ENCODE data around the gene TACC2. TPM values are rescaled to one million over a fixed set of nuclear protein-coding genes. Genes with fewer than 3 reads are reported as not detected.
"Not testable (repeated sequence)": the region's sequence is repeated elsewhere in the genome, so short reads cannot be mapped to it uniquely, and the experiment has no call there.

Gene TACC2
- total and polyA plus RNA-seq, 5 experiments from 2014 or later, result not detected

- Mint-ChIP-seq H3K27me3 (peaks cover 2 to 19% (median 9%) of the 10 kb centered on the region in 5 donors), H3K4me1 (no peaks in the 10 kb centered on the region), H3K36me3 (peaks cover 0 to 5% (median 0%) of the 10 kb centered on the region in 3 donors), H3K9me3 (peaks cover 0 to 15% (median 5%) of the 10 kb centered on the region in 9 donors), H3K27ac (no peak overlapping the region), H3K4me3 (no peak overlapping the region)
- POLR2A ChIA-PET, result no interaction called here
- DNase-seq (no peak), ATAC-seq (no peak)
These were observed 67.6 kb downstream of the TACC2 start for GRCh38 chr10:122056431-122057094.

- Mint-ChIP-seq H3K9me3 (peaks cover 0 to 14% (median 3%) of the 10 kb centered on the region in 9 donors), H3K36me3 (peaks cover 0 to 3% (median 0%) of the 10 kb centered on the region in 3 donors), H3K27me3 (peaks cover 2 to 19% (median 8%) of the 10 kb centered on the region in 5 donors), H3K27ac (peak overlapping the region in 1 of 10 donors; percentile 74), H3K4me1 (no peaks in the 10 kb centered on the region), H3K4me3 (no peak overlapping the region)
- DNase-seq (no peak), ATAC-seq (no peak)
- POLR2A ChIA-PET, result no interaction called here
These were observed 69.0 kb downstream of the TACC2 start for GRCh38 chr10:122057841-122058413.

GRCh38 chr10:122060250-122060649 is 71.3 kb downstream of the TACC2 start:
- POLR2A ChIA-PET, result interaction anchor here (0.7 kb wide), 1 partner anchor 1354 kb away, joined by 3 read pairs; no protein-coding TSS in a partner anchor
- H3K4me3 Mint-ChIP-seq, result no peak overlapping the region
- H3K4me1 Mint-ChIP-seq, result no peaks in the 10 kb centered on the region
- peaks cover 0 to 12% (median 0%) of the 10 kb centered on the region in 9 donors for H3K9me3 Mint-ChIP-seq
- DNase-seq (no peak), ATAC-seq (no peak)
- no peak overlapping the region for H3K27ac Mint-ChIP-seq
- no peaks in the 10 kb centered on the region for H3K36me3 Mint-ChIP-seq
- H3K27me3 Mint-ChIP-seq, result peaks cover 2 to 13% (median 6%) of the 10 kb centered on the region in 5 donors

- ATAC-seq (no peak), DNase-seq (no peak)
- H3K9me3 Mint-ChIP-seq, result peaks cover 0 to 18% (median 5%) of the 10 kb centered on the region in 9 donors
- no peak overlapping the region for H3K4me3 Mint-ChIP-seq
- peaks cover 0 to 5% (median 0%) of the 10 kb centered on the region in 3 donors for H3K36me3 Mint-ChIP-seq
- peak overlapping the region in 1 of 10 donors; percentile 17 for H3K27ac Mint-ChIP-seq
- peaks cover 0 to 13% (median 4%) of the 10 kb centered on the region in 5 donors for H3K27me3 Mint-ChIP-seq
- POLR2A ChIA-PET, result no interaction called here
- H3K4me1 Mint-ChIP-seq, result no peaks in the 10 kb centered on the region
These were observed 74.1 kb downstream of the TACC2 start for GRCh38 chr10:122062831-122063674.

- H3K4me3 Mint-ChIP-seq, H3K36me3 Mint-ChIP-seq, ATAC-seq, H3K27ac Mint-ChIP-seq, DNase-seq, H3K4me1 Mint-ChIP-seq, POLR2A ChIA-PET: not testable (repeated sequence)
- H3K27me3 Mint-ChIP-seq, result peaks cover 1 to 13% (median 5%) of the 10 kb centered on the region in 5 donors
- H3K9me3 Mint-ChIP-seq, result peaks cover 0 to 20% (median 2%) of the 10 kb centered on the region in 9 donors
These were observed 77.5 kb downstream of the TACC2 start for GRCh38 chr10:122066337-122066939.

- peaks cover 0 to 9% (median 0%) of the 10 kb centered on the region in 3 donors for H3K36me3 Mint-ChIP-seq
These were observed 79.9 kb downstream of the TACC2 start for GRCh38 chr10:122068844-122069243.

GRCh38 chr10:122072491-122072890 is 83.5 kb downstream of the TACC2 start:
- Mint-ChIP-seq H3K4me1 (no peaks in the 10 kb centered on the region), H3K27me3 (peaks cover 1 to 14% (median 8%) of the 10 kb centered on the region in 5 donors), H3K36me3 (peaks cover 0 to 4% (median 0%) of the 10 kb centered on the region in 3 donors), H3K4me3 (no peak overlapping the region), H3K27ac (peak overlapping the region in 1 of 10 donors; percentile 47), H3K9me3 (peaks cover 0 to 7% (median 0%) of the 10 kb centered on the region in 9 donors)
- ATAC-seq (no peak), DNase-seq (no peak)
- POLR2A ChIA-PET, result no interaction called here

More at GRCh38 chr10:122068844-122069243, 79.9 kb downstream of the TACC2 start:
- Mint-ChIP-seq H3K4me3 (no peak overlapping the region), H3K27me3 (peaks cover 1 to 14% (median 8%) of the 10 kb centered on the region in 5 donors), H3K9me3 (peaks cover 0 to 20% (median 0%) of the 10 kb centered on the region in 9 donors), H3K27ac (no peak overlapping the region), H3K4me1 (no peaks in the 10 kb centered on the region)
- ATAC-seq (no peak), DNase-seq (no peak)
- POLR2A ChIA-PET, result no interaction called here

GRCh38 chr10:122073508-122073907 is 84.5 kb downstream of the TACC2 start:
- no peak overlapping the region for H3K27ac Mint-ChIP-seq
- peaks cover 1 to 14% (median 8%) of the 10 kb centered on the region in 5 donors for H3K27me3 Mint-ChIP-seq
- H3K4me1 Mint-ChIP-seq, result no peaks in the 10 kb centered on the region
- no peak overlapping the region for H3K4me3 Mint-ChIP-seq
- H3K9me3 Mint-ChIP-seq, result peaks cover 0 to 7% (median 0%) of the 10 kb centered on the region in 9 donors
- POLR2A ChIA-PET, result no interaction called here
- DNase-seq (no peak), ATAC-seq (no peak)
- peaks cover 0 to 4% (median 0%) of the 10 kb centered on the region in 3 donors for H3K36me3 Mint-ChIP-seq

GRCh38 chr10:122075171-122075570 is 86.2 kb downstream of the TACC2 start:
- ATAC-seq (no peak), DNase-seq (no peak)
- Mint-ChIP-seq H3K36me3 (no peaks in the 10 kb centered on the region), H3K4me3 (no peak overlapping the region), H3K27ac (no peak overlapping the region), H3K9me3 (peaks cover 0 to 4% (median 0%) of the 10 kb centered on the region in 9 donors), H3K4me1 (no peaks in the 10 kb centered on the region), H3K27me3 (peaks cover under 1 to 7% (median 5%) of the 10 kb centered on the region in 5 donors)
- POLR2A ChIA-PET, result no interaction called here

- H3K36me3 Mint-ChIP-seq, H3K27me3 Mint-ChIP-seq, H3K9me3 Mint-ChIP-seq, H3K4me3 Mint-ChIP-seq, H3K27ac Mint-ChIP-seq, DNase-seq, H3K4me1 Mint-ChIP-seq, POLR2A ChIA-PET, ATAC-seq: not testable (repeated sequence)
These were observed 86.9 kb downstream of the TACC2 start for GRCh38 chr10:122075876-122076275.

GRCh38 chr10:122077311-122077875 is 88.4 kb downstream of the TACC2 start:
- POLR2A ChIA-PET, result no interaction called here
- peaks cover 0 to 6% (median 0%) of the 10 kb centered on the region in 5 donors for H3K27me3 Mint-ChIP-seq

GRCh38 chr10:122078326-122078725 is 89.4 kb downstream of the TACC2 start:
- ATAC-seq (no peak), DNase-seq (no peak)
- H3K36me3 Mint-ChIP-seq, result no peaks in the 10 kb centered on the region
- POLR2A ChIA-PET, result no interaction called here
- peaks cover 0 to 2% (median 0%) of the 10 kb centered on the region in 9 donors for H3K9me3 Mint-ChIP-seq
- no peak overlapping the region for H3K4me3 Mint-ChIP-seq
- no peak overlapping the region for H3K27ac Mint-ChIP-seq
- H3K27me3 Mint-ChIP-seq, result peaks cover 0 to 8% (median 0%) of the 10 kb centered on the region in 5 donors
- H3K4me1 Mint-ChIP-seq, result no peaks in the 10 kb centered on the region

More at GRCh38 chr10:122077311-122077875, 88.4 kb downstream of the TACC2 start:
- Mint-ChIP-seq H3K27ac (no peak overlapping the region), H3K4me3 (no peak overlapping the region), H3K9me3 (peaks cover 0 to 4% (median 0%) of the 10 kb centered on the region in 9 donors), H3K36me3 (no peaks in the 10 kb centered on the region), H3K4me1 (no peaks in the 10 kb centered on the region)
- no peak for ATAC-seq
- no peak for DNase-seq
